Measurements from ENCODE around the gene GADD45B.

GADD45B gene

DNA sequence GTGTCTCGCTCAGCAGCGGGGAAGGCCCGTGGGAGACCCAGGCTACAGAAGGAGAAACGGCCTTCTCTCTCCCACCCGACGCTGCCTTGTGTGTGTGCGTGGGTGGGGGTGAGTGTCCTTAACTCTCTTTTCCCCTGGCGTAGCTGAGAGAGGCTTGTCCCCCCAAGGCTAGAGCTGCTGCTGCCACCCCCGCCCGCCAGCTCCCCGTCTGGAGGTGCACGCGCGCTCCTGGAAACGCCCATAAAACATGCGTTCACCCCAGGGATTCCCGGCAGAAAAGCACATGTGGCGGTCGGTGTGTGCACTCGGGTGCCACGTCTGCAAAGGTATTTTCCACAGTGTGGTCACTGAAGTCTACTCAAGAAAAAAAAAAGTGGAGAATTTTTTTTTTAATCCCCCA, 36.1 kb downstream of the GADD45B start:
- Histone ChIP-seq H3K4me3 (ENCODE audit: low read depth, low read length) (no peak overlapping the region), H3K36me3 (ENCODE audit: control insufficient read depth in 2 of 2, insufficient read depth in 1 of 2, low read length in 2 of 2) (no peaks in the 10 kb centered on the region), H3K9me3 (ENCODE audit: control insufficient read depth, insufficient read depth, low read depth, low read length) (no peaks in the 10 kb centered on the region), H3K4me1 (ENCODE audit: control insufficient read depth, insufficient read depth, low read length) (peaks cover under 1% of the 10 kb centered on the region; the same call in 1 of the 2 replicates), H3K27ac (ENCODE audit: extremely low read depth, low read depth, low read length) (no peak overlapping the region)
- CTCF ChIA-PET: interaction anchor here (1.1 kb wide), 1 partner anchor 68 kb away, joined by 4 read pairs; no protein-coding TSS in a partner anchor
- TF ChIP-seq, protein P1, sequence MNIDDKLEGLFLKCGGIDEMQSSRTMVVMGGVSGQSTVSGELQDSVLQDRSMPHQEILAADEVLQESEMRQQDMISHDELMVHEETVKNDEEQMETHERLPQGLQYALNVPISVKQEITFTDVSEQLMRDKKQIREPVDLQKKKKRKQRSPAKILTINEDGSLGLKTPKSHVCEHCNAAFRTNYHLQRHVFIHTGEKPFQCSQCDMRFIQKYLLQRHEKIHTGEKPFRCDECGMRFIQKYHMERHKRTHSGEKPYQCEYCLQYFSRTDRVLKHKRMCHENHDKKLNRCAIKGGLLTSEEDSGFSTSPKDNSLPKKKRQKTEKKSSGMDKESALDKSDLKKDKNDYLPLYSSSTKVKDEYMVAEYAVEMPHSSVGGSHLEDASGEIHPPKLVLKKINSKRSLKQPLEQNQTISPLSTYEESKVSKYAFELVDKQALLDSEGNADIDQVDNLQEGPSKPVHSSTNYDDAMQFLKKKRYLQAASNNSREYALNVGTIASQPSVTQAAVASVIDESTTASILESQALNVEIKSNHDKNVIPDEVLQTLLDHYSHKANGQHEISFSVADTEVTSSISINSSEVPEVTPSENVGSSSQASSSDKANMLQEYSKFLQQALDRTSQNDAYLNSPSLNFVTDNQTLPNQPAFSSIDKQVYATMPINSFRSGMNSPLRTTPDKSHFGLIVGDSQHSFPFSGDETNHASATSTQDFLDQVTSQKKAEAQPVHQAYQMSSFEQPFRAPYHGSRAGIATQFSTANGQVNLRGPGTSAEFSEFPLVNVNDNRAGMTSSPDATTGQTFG (tag by site-specific recombination; IDR thresholded peaks at IDR 0.05; ENCODE audit: borderline replicate concordance): no peak
- TF ChIP-seq, protein P2, sequence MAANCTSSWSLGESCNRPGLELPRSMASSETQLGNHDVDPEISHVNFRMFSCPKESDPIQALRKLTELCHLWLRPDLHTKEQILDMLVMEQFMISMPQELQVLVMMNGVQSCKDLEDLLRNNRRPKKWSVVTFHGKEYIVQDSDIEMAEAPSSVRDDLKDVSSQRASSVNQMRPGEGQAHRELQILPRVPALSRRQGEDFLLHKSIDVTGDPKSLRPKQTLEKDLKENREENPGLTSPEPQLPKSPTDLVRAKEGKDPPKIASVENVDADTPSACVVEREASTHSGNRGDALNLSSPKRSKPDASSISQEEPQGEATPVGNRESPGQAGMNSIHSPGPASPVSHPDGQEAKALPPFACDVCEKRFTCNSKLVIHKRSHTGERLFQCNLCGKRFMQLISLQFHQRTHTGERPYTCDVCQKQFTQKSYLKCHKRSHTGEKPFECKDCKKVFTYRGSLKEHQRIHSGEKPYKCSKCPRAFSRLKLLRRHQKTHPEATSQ (tag by site-specific recombination; IDR thresholded peaks at IDR 0.05): no peak
- TF ChIP-seq ZNF391 (tag by site-specific recombination; IDR thresholded peaks at IDR 0.05; ENCODE audit: borderline replicate concordance, low read depth): no peak
- no peak for TF ChIP-seq ZNF473 (tag by site-specific recombination; IDR thresholded peaks at IDR 0.05)
- TF ChIP-seq, protein P3, sequence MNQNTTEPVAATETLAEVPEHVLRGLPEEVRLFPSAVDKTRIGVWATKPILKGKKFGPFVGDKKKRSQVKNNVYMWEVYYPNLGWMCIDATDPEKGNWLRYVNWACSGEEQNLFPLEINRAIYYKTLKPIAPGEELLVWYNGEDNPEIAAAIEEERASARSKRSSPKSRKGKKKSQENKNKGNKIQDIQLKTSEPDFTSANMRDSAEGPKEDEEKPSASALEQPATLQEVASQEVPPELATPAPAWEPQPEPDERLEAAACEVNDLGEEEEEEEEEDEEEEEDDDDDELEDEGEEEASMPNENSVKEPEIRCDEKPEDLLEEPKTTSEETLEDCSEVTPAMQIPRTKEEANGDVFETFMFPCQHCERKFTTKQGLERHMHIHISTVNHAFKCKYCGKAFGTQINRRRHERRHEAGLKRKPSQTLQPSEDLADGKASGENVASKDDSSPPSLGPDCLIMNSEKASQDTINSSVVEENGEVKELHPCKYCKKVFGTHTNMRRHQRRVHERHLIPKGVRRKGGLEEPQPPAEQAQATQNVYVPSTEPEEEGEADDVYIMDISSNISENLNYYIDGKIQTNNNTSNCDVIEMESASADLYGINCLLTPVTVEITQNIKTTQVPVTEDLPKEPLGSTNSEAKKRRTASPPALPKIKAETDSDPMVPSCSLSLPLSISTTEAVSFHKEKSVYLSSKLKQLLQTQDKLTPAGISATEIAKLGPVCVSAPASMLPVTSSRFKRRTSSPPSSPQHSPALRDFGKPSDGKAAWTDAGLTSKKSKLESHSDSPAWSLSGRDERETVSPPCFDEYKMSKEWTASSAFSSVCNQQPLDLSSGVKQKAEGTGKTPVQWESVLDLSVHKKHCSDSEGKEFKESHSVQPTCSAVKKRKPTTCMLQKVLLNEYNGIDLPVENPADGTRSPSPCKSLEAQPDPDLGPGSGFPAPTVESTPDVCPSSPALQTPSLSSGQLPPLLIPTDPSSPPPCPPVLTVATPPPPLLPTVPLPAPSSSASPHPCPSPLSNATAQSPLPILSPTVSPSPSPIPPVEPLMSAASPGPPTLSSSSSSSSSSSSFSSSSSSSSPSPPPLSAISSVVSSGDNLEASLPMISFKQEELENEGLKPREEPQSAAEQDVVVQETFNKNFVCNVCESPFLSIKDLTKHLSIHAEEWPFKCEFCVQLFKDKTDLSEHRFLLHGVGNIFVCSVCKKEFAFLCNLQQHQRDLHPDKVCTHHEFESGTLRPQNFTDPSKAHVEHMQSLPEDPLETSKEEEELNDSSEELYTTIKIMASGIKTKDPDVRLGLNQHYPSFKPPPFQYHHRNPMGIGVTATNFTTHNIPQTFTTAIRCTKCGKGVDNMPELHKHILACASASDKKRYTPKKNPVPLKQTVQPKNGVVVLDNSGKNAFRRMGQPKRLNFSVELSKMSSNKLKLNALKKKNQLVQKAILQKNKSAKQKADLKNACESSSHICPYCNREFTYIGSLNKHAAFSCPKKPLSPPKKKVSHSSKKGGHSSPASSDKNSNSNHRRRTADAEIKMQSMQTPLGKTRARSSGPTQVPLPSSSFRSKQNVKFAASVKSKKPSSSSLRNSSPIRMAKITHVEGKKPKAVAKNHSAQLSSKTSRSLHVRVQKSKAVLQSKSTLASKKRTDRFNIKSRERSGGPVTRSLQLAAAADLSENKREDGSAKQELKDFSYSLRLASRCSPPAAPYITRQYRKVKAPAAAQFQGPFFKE (tag by site-specific recombination; IDR thresholded peaks at IDR 0.05; ENCODE audit: borderline replicate concordance): no peak
- TF ChIP-seq KLF10 (tag by site-specific recombination; IDR thresholded peaks at IDR 0.05): no peak
- TF ChIP-seq, protein P4, sequence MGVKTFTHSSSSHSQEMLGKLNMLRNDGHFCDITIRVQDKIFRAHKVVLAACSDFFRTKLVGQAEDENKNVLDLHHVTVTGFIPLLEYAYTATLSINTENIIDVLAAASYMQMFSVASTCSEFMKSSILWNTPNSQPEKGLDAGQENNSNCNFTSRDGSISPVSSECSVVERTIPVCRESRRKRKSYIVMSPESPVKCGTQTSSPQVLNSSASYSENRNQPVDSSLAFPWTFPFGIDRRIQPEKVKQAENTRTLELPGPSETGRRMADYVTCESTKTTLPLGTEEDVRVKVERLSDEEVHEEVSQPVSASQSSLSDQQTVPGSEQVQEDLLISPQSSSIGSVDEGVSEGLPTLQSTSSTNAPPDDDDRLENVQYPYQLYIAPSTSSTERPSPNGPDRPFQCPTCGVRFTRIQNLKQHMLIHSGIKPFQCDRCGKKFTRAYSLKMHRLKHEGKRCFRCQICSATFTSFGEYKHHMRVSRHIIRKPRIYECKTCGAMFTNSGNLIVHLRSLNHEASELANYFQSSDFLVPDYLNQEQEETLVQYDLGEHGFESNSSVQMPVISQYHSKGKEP (tag by site-specific recombination; IDR thresholded peaks at IDR 0.05): no peak
- no peak for TF ChIP-seq TCF7L2 (IDR thresholded peaks at IDR 0.05; ENCODE audit: borderline replicate concordance, low read depth, low read length)
- TF ChIP-seq, protein P5, sequence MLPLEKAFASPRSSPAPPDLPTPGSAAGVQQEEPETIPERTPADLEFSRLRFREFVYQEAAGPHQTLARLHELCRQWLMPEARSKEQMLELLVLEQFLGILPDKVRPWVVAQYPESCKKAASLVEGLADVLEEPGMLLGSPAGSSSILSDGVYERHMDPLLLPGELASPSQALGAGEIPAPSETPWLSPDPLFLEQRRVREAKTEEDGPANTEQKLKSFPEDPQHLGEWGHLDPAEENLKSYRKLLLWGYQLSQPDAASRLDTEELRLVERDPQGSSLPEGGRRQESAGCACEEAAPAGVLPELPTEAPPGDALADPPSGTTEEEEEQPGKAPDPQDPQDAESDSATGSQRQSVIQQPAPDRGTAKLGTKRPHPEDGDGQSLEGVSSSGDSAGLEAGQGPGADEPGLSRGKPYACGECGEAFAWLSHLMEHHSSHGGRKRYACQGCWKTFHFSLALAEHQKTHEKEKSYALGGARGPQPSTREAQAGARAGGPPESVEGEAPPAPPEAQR (tag by site-specific recombination; IDR thresholded peaks at IDR 0.05): no peak
- TF ChIP-seq, protein P6, sequence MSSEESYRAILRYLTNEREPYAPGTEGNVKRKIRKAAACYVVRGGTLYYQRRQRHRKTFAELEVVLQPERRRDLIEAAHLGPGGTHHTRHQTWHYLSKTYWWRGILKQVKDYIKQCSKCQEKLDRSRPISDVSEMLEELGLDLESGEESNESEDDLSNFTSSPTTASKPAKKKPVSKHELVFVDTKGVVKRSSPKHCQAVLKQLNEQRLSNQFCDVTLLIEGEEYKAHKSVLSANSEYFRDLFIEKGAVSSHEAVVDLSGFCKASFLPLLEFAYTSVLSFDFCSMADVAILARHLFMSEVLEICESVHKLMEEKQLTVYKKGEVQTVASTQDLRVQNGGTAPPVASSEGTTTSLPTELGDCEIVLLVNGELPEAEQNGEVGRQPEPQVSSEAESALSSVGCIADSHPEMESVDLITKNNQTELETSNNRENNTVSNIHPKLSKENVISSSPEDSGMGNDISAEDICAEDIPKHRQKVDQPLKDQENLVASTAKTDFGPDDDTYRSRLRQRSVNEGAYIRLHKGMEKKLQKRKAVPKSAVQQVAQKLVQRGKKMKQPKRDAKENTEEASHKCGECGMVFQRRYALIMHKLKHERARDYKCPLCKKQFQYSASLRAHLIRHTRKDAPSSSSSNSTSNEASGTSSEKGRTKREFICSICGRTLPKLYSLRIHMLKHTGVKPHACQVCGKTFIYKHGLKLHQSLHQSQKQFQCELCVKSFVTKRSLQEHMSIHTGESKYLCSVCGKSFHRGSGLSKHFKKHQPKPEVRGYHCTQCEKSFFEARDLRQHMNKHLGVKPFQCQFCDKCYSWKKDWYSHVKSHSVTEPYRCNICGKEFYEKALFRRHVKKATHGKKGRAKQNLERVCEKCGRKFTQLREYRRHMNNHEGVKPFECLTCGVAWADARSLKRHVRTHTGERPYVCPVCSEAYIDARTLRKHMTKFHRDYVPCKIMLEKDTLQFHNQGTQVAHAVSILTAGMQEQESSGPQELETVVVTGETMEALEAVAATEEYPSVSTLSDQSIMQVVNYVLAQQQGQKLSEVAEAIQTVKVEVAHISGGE (tag by site-specific recombination; conservative IDR thresholded peaks at IDR 0.05; ENCODE audit: low read depth): no peak
- peak; percentile 55 for TF ChIP-seq EGR2 (tag by site-specific recombination; IDR thresholded peaks at IDR 0.05; ENCODE audit: low read depth)
- TF ChIP-seq ZNF114 (tag by site-specific recombination; IDR thresholded peaks at IDR 0.05): no peak
- peak; percentile 39; the same call in 1 of the 2 replicates for TF ChIP-seq ZFHX2 (tag by site-specific recombination; conservative IDR thresholded peaks at IDR 0.05)
- POLR2A ChIA-PET: interaction anchor here (1.5 kb wide), 1 partner anchor 36 kb away, joined by 7 read pairs; the partner anchor contains the start of gene GADD45B

Data from HEK293 (cell line).